IMR-90 (cell line): ENCODE measurements around the gene VDAC2.

Experiments used
- CEBPB ChIP-seq: IDR thresholded peaks from 2 replicates; pipeline ENCODE4 v1.6.1; 2012; ENCODE audit warnings: low read depth, low read length, improper control_type of control experiment
- CTCF ChIP-seq: conservative IDR thresholded peaks from 2 replicates; pipeline ENCODE4 v1.5.1; 2012; ENCODE audit warnings: mild to moderate bottlenecking, low read depth, low read length, improper control_type of control experiment
- MAZ ChIP-seq: IDR thresholded peaks from 2 replicates; pipeline ENCODE4 v1.6.1; 2012; ENCODE audit warnings: low read depth, mild to moderate bottlenecking, low read length, improper control_type of control experiment, moderate library complexity, borderline replicate concordance
- MXI1 ChIP-seq: IDR thresholded peaks from 2 replicates; pipeline ENCODE4 v1.6.1; 2012; ENCODE audit warnings: low read depth, mild to moderate bottlenecking, low read length, moderate library complexity, borderline replicate concordance
- POLR2A ChIP-seq: IDR thresholded peaks from 2 replicates; pipeline ENCODE4 v1.6.1; 2012; ENCODE audit warnings: mild to moderate bottlenecking, low read depth, low read length
- RCOR1 ChIP-seq: IDR thresholded peaks from 2 replicates; pipeline ENCODE4 v1.6.1; 2012; ENCODE audit warnings: mild to moderate bottlenecking, low read length, improper control_type of control experiment; ENCODE audit not compliant: insufficient replicate concordance
- SMC3 ChIP-seq: fragments of 150-350 bp; IDR thresholded peaks from 2 replicates; pipeline ENCODE4 v1.6.1; 2016; ENCODE audit warnings: low read depth, mild to moderate bottlenecking, antibody characterized with exemption, low read length, moderate library complexity
- USF2 ChIP-seq: fragments of 150-350 bp; IDR thresholded peaks from 2 replicates; pipeline ENCODE4 v1.6.1; 2017; ENCODE audit warnings: mild to moderate bottlenecking, antibody characterized with exemption, low read length, low read depth

GRCh38 chr10:75187961-75188426 lies 22.6 kb upstream of the VDAC2 start:
- no peak for TF ChIP-seq POLR2A
- no peak for TF ChIP-seq USF2
- TF ChIP-seq CTCF = peak; percentile 83
- TF ChIP-seq CEBPB = no peak
- TF ChIP-seq RCOR1 = no peak
- no peak for TF ChIP-seq MXI1
- peak; percentile 85 for TF ChIP-seq SMC3
- no peak for TF ChIP-seq MAZ
